Adrenal gland (tissue), 5 donors: ENCODE results near the gene FBXL19.

Experiments used
- CTCF ChIP-seq, 6 experiments: fragments of 450-650 bp in 4 of 6; fragments of 200-600 bp in 2 of 6; sonication (generic) in 1 of 6; IDR thresholded peaks; 1 replicate in 5 of 6; 2 replicates in 1 of 6; pipeline versions ENCODE4 v1.5.1 to v1.8.0; 2016 to 2021; ENCODE audit warnings: antibody characterized with exemption in 6 of 6, mild to moderate bottlenecking in 2 of 6, moderate library complexity in 1 of 6
- POLR2A ChIP-seq, 2 donors: fragments of 450-650 bp; IDR thresholded peaks; one replicate each; pipeline ENCODE4 v1.6.1; 2017; ENCODE audit warnings: antibody characterized with exemption in 2 of 2, mild to moderate bottlenecking in 2 of 2, moderate library complexity in 1 of 2
- donor health status: DM: no; HTN: no; CAD: no.

GRCh38 chr16:30929167-30929566 is 5.8 kb downstream of the FBXL19 start:
- TF ChIP-seq CTCF (IDR thresholded peaks at IDR 0.05) (no peak), POLR2A (IDR thresholded peaks at IDR 0.05) (no peak)
